HFFc6 (cell line): ENCODE data around the gene LRRTM4. TPM values are rescaled to one million over a fixed set of nuclear protein-coding genes. Genes with fewer than 3 reads are reported as not detected.

Source experiments
- DNase-seq: peaks from one replicate; pipeline ENCODE4 v3.0.0-alpha.2; 2018
- H3K27ac Mint-ChIP-seq: 2 replicates; pipeline ENCODE4 v1.8.0; 2020; ENCODE audit warnings: mild to moderate bottlenecking, mixed read lengths
- H3K27me3 Mint-ChIP-seq: 2 replicates; pipeline ENCODE4 v1.8.0; 2021; ENCODE audit warnings: mild to moderate bottlenecking, moderate library complexity, mixed read lengths; ENCODE audit not compliant: insufficient read depth
- H3K36me3 Mint-ChIP-seq: 2 replicates; pipeline ENCODE4 v1.8.0; 2021; ENCODE audit warnings: low read depth, mixed read lengths
- H3K4me1 Mint-ChIP-seq: 2 replicates; pipeline ENCODE4 v1.8.0; 2020; ENCODE audit warnings: low read depth, mixed read lengths
- H3K4me3 Mint-ChIP-seq: 2 replicates; pipeline ENCODE4 v1.8.0; 2020; ENCODE audit warnings: mild to moderate bottlenecking, moderate library complexity, mixed read lengths
- H3K9me3 Mint-ChIP-seq: 2 replicates; pipeline ENCODE4 v1.8.0; 2020; ENCODE audit warnings: mild to moderate bottlenecking, mixed read lengths
- CTCF ChIP-seq: fragments of 200-600 bp; sonication (generic); IDR thresholded peaks from 2 replicates; pipeline ENCODE4 v1.5.0; 2021; ENCODE audit warnings: antibody characterized with exemption, mild to moderate bottlenecking
- total RNA-seq, 6 experiments: library from RNA; stranded (reverse); fragmentation: NEBNext Ultra II Directional; extraction: Animal tissue kit (Norgen Biotek cat#: 25700); gene quantifications; 2 replicates in 1 of 6; 3 replicates in 5 of 6; pipeline ENCODE4 v1.2.3, GENCODE V29; 2021

The LRRTM4 gene
- total RNA-seq, 6 experiments from 2014 or later = not detected

- Mint-ChIP-seq H3K4me1 (no peaks in the 10 kb centered on the region), H3K27ac (no peak overlapping the region), H3K36me3 (peaks cover under 1% of the 10 kb centered on the region; the same call in 1 of the 2 replicates), H3K27me3 (no peaks in the 10 kb centered on the region), H3K4me3 (no peak overlapping the region), H3K9me3 (peaks cover 20% of the 10 kb centered on the region)
- TF ChIP-seq CTCF = no peak
- DNase-seq = no peak
Observed at GRCh38 chr2:76921006-76921405, 601.2 kb downstream of the LRRTM4 start.

GRCh38 chr2:76895469-76895868, 626.7 kb downstream of the LRRTM4 start:
- no peaks in the 10 kb centered on the region for H3K4me1 Mint-ChIP-seq
- H3K27me3 Mint-ChIP-seq = peaks cover 1% of the 10 kb centered on the region; the same call in 1 of the 2 replicates
- no peak for DNase-seq
- no peaks in the 10 kb centered on the region for H3K36me3 Mint-ChIP-seq
- H3K9me3 Mint-ChIP-seq = peaks cover 20% of the 10 kb centered on the region
- no peak overlapping the region for H3K27ac Mint-ChIP-seq
- TF ChIP-seq CTCF = no peak
- H3K4me3 Mint-ChIP-seq = no peak overlapping the region

GRCh38 chr2:76870581-76870980, 651.6 kb downstream of the LRRTM4 start:
- no peaks in the 10 kb centered on the region; the same call in 1 of the 2 replicates for H3K27me3 Mint-ChIP-seq
- no peak for TF ChIP-seq CTCF
- no peaks in the 10 kb centered on the region for H3K4me1 Mint-ChIP-seq
- DNase-seq = no peak
- H3K27ac Mint-ChIP-seq = no peak overlapping the region
- H3K4me3 Mint-ChIP-seq = no peak overlapping the region
- H3K36me3 Mint-ChIP-seq = no peaks in the 10 kb centered on the region
- H3K9me3 Mint-ChIP-seq = peaks cover 31% of the 10 kb centered on the region

GRCh38 chr2:76870011-76870410, 652.2 kb downstream of the LRRTM4 start:
- no peak overlapping the region for H3K4me3 Mint-ChIP-seq
- H3K9me3 Mint-ChIP-seq = peaks cover 30% of the 10 kb centered on the region
- peaks cover 1% of the 10 kb centered on the region; the same call in 1 of the 2 replicates for H3K36me3 Mint-ChIP-seq
- no peak for TF ChIP-seq CTCF
- H3K27me3 Mint-ChIP-seq = no peaks in the 10 kb centered on the region; the same call in 1 of the 2 replicates
- H3K4me1 Mint-ChIP-seq = no peaks in the 10 kb centered on the region
- DNase-seq = no peak
- no peak overlapping the region for H3K27ac Mint-ChIP-seq

- no peak for TF ChIP-seq CTCF
- Mint-ChIP-seq H3K9me3 (peaks cover 40% of the 10 kb centered on the region), H3K36me3 (peaks cover 4% of the 10 kb centered on the region; the same call in 1 of the 2 replicates), H3K27ac (no peak overlapping the region), H3K4me1 (no peaks in the 10 kb centered on the region), H3K4me3 (no peak overlapping the region), H3K27me3 (no peaks in the 10 kb centered on the region)
- DNase-seq = no peak
Observed at GRCh38 chr2:76867854-76868253, 654.3 kb downstream of the LRRTM4 start.

- Mint-ChIP-seq H3K36me3 (peaks cover 4% of the 10 kb centered on the region; the same call in 1 of the 2 replicates), H3K4me1 (no peaks in the 10 kb centered on the region), H3K27me3 (no peaks in the 10 kb centered on the region), H3K9me3 (peaks cover 33% of the 10 kb centered on the region), H3K27ac (no peak overlapping the region), H3K4me3 (no peak overlapping the region)
- DNase-seq = no peak
- TF ChIP-seq CTCF = no peak
Observed at GRCh38 chr2:76866464-76866863, 655.7 kb downstream of the LRRTM4 start.
